ENCODE data around the gene LGMN.

LGMN gene

DNA sequence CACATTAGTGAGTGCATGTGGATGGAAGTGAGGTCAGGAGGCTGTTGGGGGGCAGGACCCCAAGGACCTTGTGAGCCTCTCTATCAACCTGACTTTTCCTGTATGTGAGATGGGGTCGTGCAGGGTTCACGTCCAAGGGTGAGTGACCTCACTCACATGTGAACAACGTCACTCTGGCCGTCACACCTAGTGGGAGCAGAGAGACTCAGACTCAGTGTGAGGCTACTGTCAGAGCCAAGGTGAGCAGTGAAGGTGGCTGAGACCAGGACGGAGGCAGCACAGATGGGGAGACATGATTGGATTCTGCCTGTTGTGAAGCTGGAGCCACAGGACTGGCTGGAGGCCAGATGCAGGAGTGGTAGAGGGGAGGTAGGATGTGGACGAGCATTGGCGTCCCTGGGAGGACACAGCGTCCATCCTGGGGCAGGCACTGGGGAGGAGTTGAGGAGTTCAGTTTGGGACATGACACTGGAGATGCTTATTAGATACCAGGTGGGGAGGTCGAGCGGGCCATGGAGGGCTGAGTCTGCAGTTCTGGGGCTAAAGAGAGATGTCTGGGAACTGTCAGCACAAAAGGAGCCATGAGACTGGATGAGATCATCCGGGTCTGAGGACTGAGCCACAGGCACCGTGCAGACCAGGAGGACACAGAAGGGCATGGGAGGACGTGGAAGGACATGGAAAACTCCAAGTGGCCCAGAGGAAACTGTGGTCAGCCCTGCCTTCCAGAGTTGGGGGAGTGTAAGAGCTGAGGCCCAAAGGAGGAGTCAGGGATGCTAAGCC, 92.8 kb downstream of the LGMN start:
- TF ChIP-seq TAF1 (IDR thresholded peaks at IDR 0.05; ENCODE audit: borderline replicate concordance, insufficient read depth, low read length) (no peak), POLR2AphosphoS5 (IDR thresholded peaks at IDR 0.05; ENCODE audit: low read depth, low read length) (no peak), FOXP2 (optimal IDR thresholded peaks at IDR 0.05; ENCODE audit: borderline replicate concordance, extremely low read depth, extremely low read length, insufficient read depth) (no peak), SIN3A (IDR thresholded peaks at IDR 0.05; ENCODE audit: borderline replicate concordance, insufficient read depth, low read length) (no peak)
- TF ChIP-seq, protein P1, sequence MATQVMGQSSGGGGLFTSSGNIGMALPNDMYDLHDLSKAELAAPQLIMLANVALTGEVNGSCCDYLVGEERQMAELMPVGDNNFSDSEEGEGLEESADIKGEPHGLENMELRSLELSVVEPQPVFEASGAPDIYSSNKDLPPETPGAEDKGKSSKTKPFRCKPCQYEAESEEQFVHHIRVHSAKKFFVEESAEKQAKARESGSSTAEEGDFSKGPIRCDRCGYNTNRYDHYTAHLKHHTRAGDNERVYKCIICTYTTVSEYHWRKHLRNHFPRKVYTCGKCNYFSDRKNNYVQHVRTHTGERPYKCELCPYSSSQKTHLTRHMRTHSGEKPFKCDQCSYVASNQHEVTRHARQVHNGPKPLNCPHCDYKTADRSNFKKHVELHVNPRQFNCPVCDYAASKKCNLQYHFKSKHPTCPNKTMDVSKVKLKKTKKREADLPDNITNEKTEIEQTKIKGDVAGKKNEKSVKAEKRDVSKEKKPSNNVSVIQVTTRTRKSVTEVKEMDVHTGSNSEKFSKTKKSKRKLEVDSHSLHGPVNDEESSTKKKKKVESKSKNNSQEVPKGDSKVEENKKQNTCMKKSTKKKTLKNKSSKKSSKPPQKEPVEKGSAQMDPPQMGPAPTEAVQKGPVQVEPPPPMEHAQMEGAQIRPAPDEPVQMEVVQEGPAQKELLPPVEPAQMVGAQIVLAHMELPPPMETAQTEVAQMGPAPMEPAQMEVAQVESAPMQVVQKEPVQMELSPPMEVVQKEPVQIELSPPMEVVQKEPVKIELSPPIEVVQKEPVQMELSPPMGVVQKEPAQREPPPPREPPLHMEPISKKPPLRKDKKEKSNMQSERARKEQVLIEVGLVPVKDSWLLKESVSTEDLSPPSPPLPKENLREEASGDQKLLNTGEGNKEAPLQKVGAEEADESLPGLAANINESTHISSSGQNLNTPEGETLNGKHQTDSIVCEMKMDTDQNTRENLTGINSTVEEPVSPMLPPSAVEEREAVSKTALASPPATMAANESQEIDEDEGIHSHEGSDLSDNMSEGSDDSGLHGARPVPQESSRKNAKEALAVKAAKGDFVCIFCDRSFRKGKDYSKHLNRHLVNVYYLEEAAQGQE (IDR thresholded peaks at IDR 0.05; ENCODE audit: insufficient read depth in 1 of 2, low read depth in 2 of 2, low read length in 2 of 2): no peak

- TF ChIP-seq POLR2AphosphoS5 (IDR thresholded peaks at IDR 0.05; ENCODE audit: low read depth, low read length) (no peak), TAF1 (IDR thresholded peaks at IDR 0.05; ENCODE audit: borderline replicate concordance, insufficient read depth, low read length) (no peak), SIN3A (IDR thresholded peaks at IDR 0.05; ENCODE audit: borderline replicate concordance, insufficient read depth, low read length) (no peak), FOXP2 (optimal IDR thresholded peaks at IDR 0.05; ENCODE audit: borderline replicate concordance, extremely low read depth, extremely low read length, insufficient read depth) (no peak)
- TF ChIP-seq, protein P1 (IDR thresholded peaks at IDR 0.05; ENCODE audit: insufficient read depth in 1 of 2, low read depth in 2 of 2, low read length in 2 of 2): no peak
These were observed 94.1 kb downstream of the LGMN start for GRCh38 chr14:92654239-92654901.

All from PFSK-1 (cell line).